GM18858 (cell line): ENCODE data around the gene PCBP3.

Experiments
- ATAC-seq: cut with Tn5 transposase; IDR thresholded peaks from one replicate; pipeline ENCODE4 v1.9.1; 2021; ENCODE audit not compliant: unreplicated experiment

The PCBP3 gene

GRCh38 chr21:45747802-45748445 is 104.4 kb downstream of the PCBP3 start:
- no peak for ATAC-seq

- ATAC-seq: no peak
Measured at GRCh38 chr21:45748593-45748992, 105.1 kb downstream of the PCBP3 start.

- no peak for ATAC-seq
Measured at GRCh38 chr21:45749974-45750373, 106.4 kb downstream of the PCBP3 start.

- no peak for ATAC-seq
Measured at GRCh38 chr21:45750936-45751335, 107.4 kb downstream of the PCBP3 start.

GRCh38 chr21:45753445-45753844 is 109.9 kb downstream of the PCBP3 start:
- ATAC-seq: no peak

- ATAC-seq: no peak
Measured at GRCh38 chr21:45756029-45756428, 112.5 kb downstream of the PCBP3 start.

- no peak for ATAC-seq
Measured at GRCh38 chr21:45756669-45757068, 113.1 kb downstream of the PCBP3 start.

- ATAC-seq: no peak
Measured at GRCh38 chr21:45761704-45762103, 118.2 kb downstream of the PCBP3 start.

- ATAC-seq: no peak
Measured at GRCh38 chr21:45763074-45763473, 119.5 kb downstream of the PCBP3 start.

GRCh38 chr21:45763506-45763905 is 120.0 kb downstream of the PCBP3 start:
- no peak for ATAC-seq

GRCh38 chr21:45764792-45765191 is 121.3 kb downstream of the PCBP3 start:
- ATAC-seq: no peak

GRCh38 chr21:45765375-45765774 is 121.8 kb downstream of the PCBP3 start:
- ATAC-seq: no peak

- ATAC-seq: no peak
Measured at GRCh38 chr21:45766055-45766454, 122.5 kb downstream of the PCBP3 start.

- ATAC-seq: no peak
Measured at GRCh38 chr21:45766501-45766900, 123.0 kb downstream of the PCBP3 start.

- ATAC-seq: no peak
Measured at GRCh38 chr21:45767071-45768006, 123.8 kb downstream of the PCBP3 start.

- no peak for ATAC-seq
Measured at GRCh38 chr21:45768011-45768739, 124.7 kb downstream of the PCBP3 start.

GRCh38 chr21:45768740-45769048 is 125.2 kb downstream of the PCBP3 start:
- no peak for ATAC-seq

GRCh38 chr21:45769294-45769693 is 125.8 kb downstream of the PCBP3 start:
- ATAC-seq: no peak

- ATAC-seq: no peak
Measured at GRCh38 chr21:45769896-45770295, 126.4 kb downstream of the PCBP3 start.

GRCh38 chr21:45772180-45772579 is 128.7 kb downstream of the PCBP3 start:
- no peak for ATAC-seq

GRCh38 chr21:45774291-45774690 is 130.8 kb downstream of the PCBP3 start:
- ATAC-seq: no peak

GRCh38 chr21:45776971-45777370 is 133.4 kb downstream of the PCBP3 start:
- ATAC-seq: no peak
